ENCODE data around the gene INS. TPM values are rescaled to one million over a fixed set of nuclear protein-coding genes. Genes with fewer than 3 reads are reported as not detected.

INS gene
- total RNA-seq, 1 experiment from 2014 or later: not detected

DNA sequence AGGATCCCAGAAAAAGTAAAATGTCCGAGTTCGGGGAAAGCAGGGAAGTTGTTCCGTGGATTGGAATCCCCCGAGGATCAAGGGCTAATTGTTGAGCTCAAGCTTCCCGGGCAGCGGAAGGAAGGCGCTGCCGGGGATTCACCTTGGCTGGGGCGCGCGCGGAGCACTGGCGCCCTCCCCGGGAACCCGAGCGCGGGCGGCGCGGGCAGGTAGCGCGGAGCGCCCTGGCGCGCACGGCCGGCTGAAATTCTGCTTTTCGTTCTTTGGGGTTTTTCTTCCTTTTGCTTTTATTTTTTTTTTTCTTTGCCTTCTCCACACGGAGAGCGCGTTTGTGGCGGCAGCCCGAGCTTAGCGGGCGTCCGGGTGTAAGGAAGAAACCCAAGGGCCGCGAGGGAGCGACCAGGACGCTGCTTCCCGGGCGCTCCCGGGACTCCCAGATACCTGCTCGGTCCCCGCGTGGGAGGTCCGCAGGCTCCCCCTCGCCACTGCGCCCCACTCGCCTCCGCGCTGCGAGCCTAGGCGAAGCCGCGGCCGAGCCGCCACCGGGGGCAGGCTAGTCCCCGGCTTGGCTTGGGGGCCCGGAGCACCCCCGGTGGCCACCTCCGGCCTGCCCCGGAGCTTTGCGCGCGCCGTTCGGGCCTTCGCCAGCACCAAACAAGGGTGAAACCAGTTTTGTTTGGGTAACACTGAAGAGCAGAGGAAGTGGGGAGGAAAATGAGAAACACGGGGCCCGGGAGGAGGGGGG lies 17.0 kb downstream of the INS start:
- Mint-ChIP-seq H3K27ac (ENCODE audit: unreplicated experiment) (no peak overlapping the region), H3K9me3 (ENCODE audit: low read depth, unreplicated experiment) (no peaks in the 10 kb centered on the region), H3K27me3 (ENCODE audit: unreplicated experiment) (peaks cover 84% of the 10 kb centered on the region), H3K4me1 (ENCODE audit: low read depth, unreplicated experiment) (peaks cover 13% of the 10 kb centered on the region), H3K4me3 (ENCODE audit: low read depth, unreplicated experiment) (no peak overlapping the region), H3K36me3 (ENCODE audit: insufficient read depth, unreplicated experiment) (peaks cover 4% of the 10 kb centered on the region)
- DNase-seq: no peak
- TF ChIP-seq, protein P1, sequence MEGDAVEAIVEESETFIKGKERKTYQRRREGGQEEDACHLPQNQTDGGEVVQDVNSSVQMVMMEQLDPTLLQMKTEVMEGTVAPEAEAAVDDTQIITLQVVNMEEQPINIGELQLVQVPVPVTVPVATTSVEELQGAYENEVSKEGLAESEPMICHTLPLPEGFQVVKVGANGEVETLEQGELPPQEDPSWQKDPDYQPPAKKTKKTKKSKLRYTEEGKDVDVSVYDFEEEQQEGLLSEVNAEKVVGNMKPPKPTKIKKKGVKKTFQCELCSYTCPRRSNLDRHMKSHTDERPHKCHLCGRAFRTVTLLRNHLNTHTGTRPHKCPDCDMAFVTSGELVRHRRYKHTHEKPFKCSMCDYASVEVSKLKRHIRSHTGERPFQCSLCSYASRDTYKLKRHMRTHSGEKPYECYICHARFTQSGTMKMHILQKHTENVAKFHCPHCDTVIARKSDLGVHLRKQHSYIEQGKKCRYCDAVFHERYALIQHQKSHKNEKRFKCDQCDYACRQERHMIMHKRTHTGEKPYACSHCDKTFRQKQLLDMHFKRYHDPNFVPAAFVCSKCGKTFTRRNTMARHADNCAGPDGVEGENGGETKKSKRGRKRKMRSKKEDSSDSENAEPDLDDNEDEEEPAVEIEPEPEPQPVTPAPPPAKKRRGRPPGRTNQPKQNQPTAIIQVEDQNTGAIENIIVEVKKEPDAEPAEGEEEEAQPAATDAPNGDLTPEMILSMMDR (IDR thresholded peaks at IDR 0.05; ENCODE audit: unreplicated experiment): no peak
- intact Hi-C loops (cut with micrococcal nuclease; ENCODE audit: unreplicated experiment): loop anchor here (5.0 kb wide), 1 partner anchor 67 kb away; no protein-coding TSS in a partner anchor
- CTCF ChIA-PET: interaction anchor here (1.0 kb wide), 1 partner anchor 9 kb away, joined by 3 read pairs; no protein-coding TSS in a partner anchor
- no TSS peak for BruUV-seq (replicated peaks)

DNA sequence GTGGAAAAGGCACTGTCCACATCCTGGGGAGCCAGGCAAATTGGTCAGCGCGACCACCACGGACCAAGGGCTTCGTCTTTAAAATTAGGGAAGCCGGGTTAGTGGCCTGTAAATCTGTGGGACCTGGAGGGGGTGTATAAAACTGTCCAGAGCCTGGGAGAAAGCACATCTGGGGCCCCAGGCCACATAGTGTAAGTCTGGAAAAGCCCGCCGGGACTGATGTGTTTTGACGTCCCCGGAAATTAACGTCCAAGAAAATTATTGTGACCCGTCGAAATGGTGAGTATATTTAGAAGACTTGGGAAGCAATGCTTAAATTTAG lies 17.6 kb downstream of the INS start:
- CTCF ChIA-PET: interaction anchor here (1.0 kb wide), 1 partner anchor 9 kb away, joined by 3 read pairs; no protein-coding TSS in a partner anchor
- Mint-ChIP-seq H3K9me3 (ENCODE audit: low read depth, unreplicated experiment) (no peaks in the 10 kb centered on the region), H3K27ac (ENCODE audit: unreplicated experiment) (no peak overlapping the region), H3K4me3 (ENCODE audit: low read depth, unreplicated experiment) (no peak overlapping the region), H3K36me3 (ENCODE audit: insufficient read depth, unreplicated experiment) (peaks cover 4% of the 10 kb centered on the region), H3K27me3 (ENCODE audit: unreplicated experiment) (peaks cover 84% of the 10 kb centered on the region), H3K4me1 (ENCODE audit: low read depth, unreplicated experiment) (peaks cover 13% of the 10 kb centered on the region)
- intact Hi-C loops (cut with micrococcal nuclease; ENCODE audit: unreplicated experiment): loop anchor here (5.0 kb wide), 1 partner anchor 66 kb away; no protein-coding TSS in a partner anchor
- no TSS peak for BruUV-seq (replicated peaks)
- DNase-seq: no peak
- TF ChIP-seq, protein P1 (IDR thresholded peaks at IDR 0.05; ENCODE audit: unreplicated experiment): no peak

DNA sequence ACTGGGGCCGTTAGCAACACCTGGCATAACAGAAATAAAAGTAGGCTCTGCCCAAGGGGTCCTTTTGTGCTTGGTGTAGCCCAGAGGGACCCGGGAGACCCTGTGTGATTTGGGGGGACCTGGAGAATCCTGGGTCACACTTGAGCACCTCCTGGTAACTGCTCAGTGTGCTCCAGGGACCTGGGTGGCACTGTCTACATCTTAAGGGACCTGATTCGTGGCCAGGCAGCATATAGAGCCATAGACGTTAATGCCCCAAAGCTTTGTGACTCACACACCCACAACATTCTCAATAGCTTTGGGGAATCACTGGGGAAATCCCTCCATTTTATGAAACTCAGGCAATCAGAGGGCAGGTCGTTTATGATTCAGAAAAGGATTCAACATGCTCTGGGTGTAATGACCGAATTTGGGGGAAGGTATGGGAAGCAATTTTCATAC lies 18.2 kb downstream of the INS start:
- TF ChIP-seq, protein P1 (IDR thresholded peaks at IDR 0.05; ENCODE audit: unreplicated experiment): no peak
- CTCF ChIA-PET: interaction anchor here (0.7 to 0.8 kb wide), 2 partner anchors 9 to 13 kb away, joined by 3 to 4 read pairs; no protein-coding TSS in a partner anchor
- H3K27ac Mint-ChIP-seq (ENCODE audit: unreplicated experiment): no peak overlapping the region
- no peak overlapping the region for H3K4me3 Mint-ChIP-seq (ENCODE audit: low read depth, unreplicated experiment)
- peaks cover 84% of the 10 kb centered on the region for H3K27me3 Mint-ChIP-seq (ENCODE audit: unreplicated experiment)
- peaks cover 4% of the 10 kb centered on the region for H3K36me3 Mint-ChIP-seq (ENCODE audit: insufficient read depth, unreplicated experiment)
- no peak for DNase-seq
- H3K9me3 Mint-ChIP-seq (ENCODE audit: low read depth, unreplicated experiment): no peaks in the 10 kb centered on the region
- no TSS peak for BruUV-seq (replicated peaks)
- H3K4me1 Mint-ChIP-seq (ENCODE audit: low read depth, unreplicated experiment): peaks cover 13% of the 10 kb centered on the region
- intact Hi-C loops (cut with micrococcal nuclease; ENCODE audit: unreplicated experiment): loop anchor here (5.0 kb wide), 1 partner anchor 65 kb away; no protein-coding TSS in a partner anchor

DNA sequence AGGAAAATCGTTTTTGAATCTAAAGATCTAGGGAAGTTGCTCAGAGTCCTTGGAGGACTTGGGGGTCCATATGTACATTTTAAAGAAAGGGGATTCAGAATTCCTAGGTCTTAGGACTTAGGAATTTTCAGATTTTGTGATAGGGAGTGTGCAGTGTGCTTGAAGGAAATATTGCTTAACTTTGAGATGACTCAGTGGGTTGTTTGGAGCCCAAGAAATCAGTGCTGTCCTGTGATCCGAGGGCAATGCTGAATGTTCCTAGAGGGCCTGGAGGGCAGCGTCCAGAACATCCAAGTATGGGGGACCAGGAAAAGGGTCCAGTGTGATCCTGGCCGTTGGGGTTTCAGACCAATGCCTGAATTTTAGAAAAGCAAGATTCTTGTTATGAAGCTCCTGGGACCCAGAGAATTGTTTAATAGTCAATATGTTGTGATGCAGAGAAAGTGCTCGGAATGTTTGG lies 18.7 kb downstream of the INS start:
- Mint-ChIP-seq H3K36me3 (ENCODE audit: insufficient read depth, unreplicated experiment) (peaks cover 7% of the 10 kb centered on the region), H3K4me1 (ENCODE audit: low read depth, unreplicated experiment) (peaks cover 13% of the 10 kb centered on the region), H3K27ac (ENCODE audit: unreplicated experiment) (no peak overlapping the region), H3K4me3 (ENCODE audit: low read depth, unreplicated experiment) (no peak overlapping the region), H3K27me3 (ENCODE audit: unreplicated experiment) (peaks cover 84% of the 10 kb centered on the region), H3K9me3 (ENCODE audit: low read depth, unreplicated experiment) (no peaks in the 10 kb centered on the region)
- intact Hi-C loops (cut with micrococcal nuclease; ENCODE audit: unreplicated experiment): loop anchor here (5.0 kb wide), 1 partner anchor 65 kb away; no protein-coding TSS in a partner anchor
- CTCF ChIA-PET: interaction anchor here (0.7 to 0.8 kb wide), 2 partner anchors 9 to 13 kb away, joined by 3 to 4 read pairs; no protein-coding TSS in a partner anchor
- DNase-seq: no peak
- TF ChIP-seq, protein P1 (IDR thresholded peaks at IDR 0.05; ENCODE audit: unreplicated experiment): no peak
- BruUV-seq (replicated peaks): no TSS peak

Data from Calu3 (cell line).